HG03280 (cell line): ENCODE measurements around the gene CMTR1.
"Not testable (repeated sequence)": the region's sequence is repeated elsewhere in the genome, so short reads cannot be mapped to it uniquely, and the experiment has no call there.

Experiments used
- ATAC-seq: cut with Tn5 transposase; IDR thresholded peaks from one replicate; pipeline ENCODE4 v1.9.1; 2021; ENCODE audit warnings: mild to moderate bottlenecking, moderate library complexity; ENCODE audit not compliant: unreplicated experiment

The CMTR1 gene

DNA sequence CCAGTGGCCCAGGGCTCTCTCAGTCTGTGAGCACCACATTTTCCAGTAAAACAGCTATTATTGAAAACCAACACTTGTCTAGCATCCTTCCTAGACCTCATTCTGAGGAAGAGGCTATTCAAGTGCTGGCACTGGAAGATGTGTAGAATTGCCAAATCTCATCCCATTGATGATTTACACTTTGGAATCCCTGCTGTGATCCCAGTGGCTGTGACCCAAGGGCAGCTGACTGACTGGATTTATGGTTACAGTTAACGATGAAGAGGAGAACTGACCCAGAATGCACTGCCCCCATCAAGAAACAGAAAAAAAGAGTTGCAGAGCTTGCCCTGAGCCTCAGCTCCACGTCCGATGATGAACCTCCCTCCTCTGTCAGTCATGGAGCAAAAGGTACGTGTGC is 2.4 kb downstream of the CMTR1 start:
- no peak for ATAC-seq

DNA sequence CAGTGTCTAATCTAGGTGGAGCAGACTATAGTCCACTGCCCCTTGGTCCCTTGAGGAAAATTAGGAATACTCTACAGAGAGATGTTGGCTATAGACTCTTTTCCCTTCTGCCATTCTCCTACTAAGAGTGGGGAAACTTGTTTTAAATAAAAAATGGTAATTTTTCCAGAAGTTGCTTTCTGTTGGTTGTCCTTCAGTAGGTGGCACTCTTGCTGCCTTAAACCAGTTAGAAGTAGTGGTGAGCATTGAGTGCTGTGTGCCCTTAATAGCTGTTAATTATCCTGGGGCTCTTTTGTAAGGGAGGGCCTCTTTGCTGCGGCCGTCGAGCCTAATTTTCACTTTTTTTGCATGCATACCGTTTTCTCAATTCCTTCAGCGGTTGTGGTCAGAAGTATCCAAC is 2.8 kb downstream of the CMTR1 start:
- no peak for ATAC-seq

GRCh38 chr6:37438930-37439329 is 5.9 kb downstream of the CMTR1 start:
- no peak for ATAC-seq

GRCh38 chr6:37441651-37442050 is 8.6 kb downstream of the CMTR1 start:
- ATAC-seq: no peak

DNA sequence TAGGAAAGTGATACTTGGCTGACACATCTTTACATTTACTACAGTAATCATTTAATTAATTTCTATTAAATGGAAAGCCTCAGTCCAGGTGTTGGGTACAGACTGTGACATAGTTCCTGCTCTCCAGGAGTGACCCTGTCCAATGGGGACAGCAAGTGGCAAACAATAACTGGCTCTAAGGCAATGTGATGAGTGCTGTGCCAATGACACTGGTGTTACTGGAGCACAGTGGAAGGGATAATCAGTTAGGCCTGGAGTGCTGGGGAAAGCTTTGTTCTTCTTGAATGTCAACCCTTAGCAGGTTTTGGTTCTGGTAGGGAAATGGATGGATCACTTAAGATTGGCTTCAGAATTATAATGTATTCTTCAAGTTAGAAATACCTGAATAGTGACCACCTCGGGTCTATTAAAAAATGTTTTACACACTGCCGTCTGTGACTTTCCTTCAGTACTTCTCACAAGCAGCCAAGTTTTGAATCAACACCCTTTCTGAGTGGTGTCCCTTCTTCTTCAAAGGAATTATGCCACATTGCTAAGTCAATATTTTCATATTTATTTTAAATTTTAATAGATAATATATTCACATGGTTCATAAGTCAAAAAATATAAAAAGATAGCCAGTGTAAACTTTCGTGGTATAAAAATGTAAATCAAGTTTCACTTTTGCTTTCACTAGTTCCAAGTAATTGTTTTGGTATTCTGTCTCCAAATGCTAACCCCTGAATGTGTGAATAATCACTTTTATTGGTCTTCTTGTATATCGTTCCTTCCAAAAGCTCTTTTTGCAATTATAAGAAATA is 9.6 kb downstream of the CMTR1 start:
- ATAC-seq: no peak

DNA sequence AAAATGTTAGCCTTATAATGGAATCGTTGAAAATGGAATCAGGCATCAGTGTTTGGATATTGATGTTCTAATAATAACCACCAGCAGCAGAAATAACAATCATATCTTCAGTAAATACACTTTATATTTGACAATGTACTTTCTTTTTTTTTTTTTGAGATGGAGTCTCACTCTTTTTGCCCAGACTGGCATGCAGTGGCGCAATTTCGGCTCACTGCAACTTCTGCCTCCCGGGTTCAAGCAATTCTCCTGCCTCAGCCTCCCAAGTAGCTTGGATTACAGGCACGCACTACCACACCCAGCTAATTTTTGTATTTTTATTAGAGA is 10.2 kb downstream of the CMTR1 start:
- not testable (repeated sequence) for ATAC-seq

GRCh38 chr6:37449984-37450383 is 17.0 kb downstream of the CMTR1 start:
- no peak for ATAC-seq

- ATAC-seq: no peak
Measured at GRCh38 chr6:37451441-37452193, 18.6 kb downstream of the CMTR1 start.

- no peak for ATAC-seq
Measured at GRCh38 chr6:37452522-37452921, 19.5 kb downstream of the CMTR1 start.

DNA sequence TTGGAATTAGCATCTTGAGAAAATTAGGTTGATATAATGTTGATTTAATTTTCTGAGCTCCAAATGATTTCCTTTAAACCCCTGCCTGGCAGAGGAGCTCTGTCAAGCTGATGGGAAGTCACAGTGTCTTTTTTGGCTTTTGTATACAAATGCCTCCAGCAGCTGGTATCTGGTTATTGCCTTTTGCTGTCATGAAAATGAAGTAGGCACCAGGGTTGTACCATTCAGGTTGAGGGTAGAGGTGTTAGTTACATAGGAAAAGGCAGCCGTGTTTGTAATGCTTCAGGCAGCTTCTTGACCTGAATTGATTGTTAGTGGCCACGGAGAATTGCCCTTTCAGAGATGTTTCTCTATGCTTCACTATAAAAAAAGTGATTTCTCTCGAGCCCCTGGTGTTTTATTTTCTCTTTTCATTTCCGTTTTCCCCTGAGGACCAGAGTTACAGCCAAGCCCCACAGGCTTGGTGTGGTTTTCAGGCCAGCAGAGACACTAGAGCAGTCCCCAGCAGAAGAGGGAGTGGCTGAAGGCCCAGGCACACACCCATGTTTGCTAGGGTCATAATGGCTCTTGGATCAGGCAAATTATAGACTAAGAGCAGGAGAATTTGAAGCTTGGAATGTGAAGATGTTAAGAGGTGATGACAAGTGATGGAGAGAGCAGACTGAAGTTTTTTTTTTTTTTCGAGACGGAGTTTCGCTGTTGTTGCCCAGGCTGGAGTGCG is 21.6 kb downstream of the CMTR1 start:
- ATAC-seq: no peak

GRCh38 chr6:37456126-37456525 is 23.1 kb downstream of the CMTR1 start:
- no peak for ATAC-seq

DNA sequence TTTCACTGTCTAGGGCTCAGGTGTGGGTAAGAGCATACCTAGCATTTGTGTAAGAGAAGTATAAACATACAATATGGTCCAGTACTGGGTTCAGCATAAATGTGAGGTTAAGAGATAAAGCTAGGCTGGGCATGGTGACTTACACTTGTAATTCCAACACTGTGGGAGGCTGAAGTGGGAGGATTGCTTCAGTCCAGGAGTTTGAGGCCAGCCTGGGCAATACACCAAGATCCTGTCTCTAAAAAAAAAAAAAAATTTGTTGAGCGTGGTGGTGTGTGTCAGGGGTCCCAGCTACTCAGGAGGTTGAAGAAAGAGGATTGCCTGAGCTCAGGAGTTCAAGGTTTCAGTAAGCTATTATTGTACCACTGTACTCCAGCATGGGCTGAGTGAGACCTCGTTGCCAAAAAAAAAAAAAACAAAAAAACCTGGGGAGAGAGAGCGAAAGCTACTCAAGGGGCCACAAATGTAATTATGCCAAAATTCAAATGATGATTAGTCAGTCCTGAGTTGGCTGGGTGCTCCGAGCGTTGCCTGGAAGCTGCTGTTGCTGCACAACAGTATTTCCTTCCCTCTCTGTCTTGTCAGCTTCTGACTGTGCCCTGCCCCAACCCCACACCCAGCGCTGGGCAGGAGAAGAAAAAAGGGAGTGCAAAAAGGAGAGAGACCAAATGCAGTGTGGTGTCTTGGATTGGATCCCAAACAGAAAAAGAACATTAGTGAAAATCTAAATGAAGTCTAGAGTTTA is 24.0 kb downstream of the CMTR1 start:
- ATAC-seq: no peak

- no peak for ATAC-seq
Measured at GRCh38 chr6:37459981-37460800, 27.2 kb downstream of the CMTR1 start.

DNA sequence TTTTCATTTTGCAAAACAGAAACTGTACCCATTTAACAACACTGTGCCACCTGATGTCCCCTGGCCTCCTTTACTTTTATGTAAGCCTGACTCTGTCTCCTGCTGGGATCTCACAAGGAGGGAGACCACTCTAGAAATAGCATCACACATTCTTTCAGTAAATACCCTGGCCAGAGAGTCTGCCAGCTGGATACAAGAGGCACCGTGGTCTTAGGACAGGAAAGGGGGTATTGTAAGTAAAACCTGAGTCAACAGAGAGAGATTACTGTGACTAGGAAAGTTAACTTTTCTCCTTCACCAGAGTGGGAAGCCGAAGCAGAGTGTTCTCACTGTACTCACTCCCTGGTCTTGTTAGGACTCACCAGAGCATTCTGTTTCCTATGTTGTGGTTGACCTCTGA is 27.8 kb downstream of the CMTR1 start:
- ATAC-seq: no peak

DNA sequence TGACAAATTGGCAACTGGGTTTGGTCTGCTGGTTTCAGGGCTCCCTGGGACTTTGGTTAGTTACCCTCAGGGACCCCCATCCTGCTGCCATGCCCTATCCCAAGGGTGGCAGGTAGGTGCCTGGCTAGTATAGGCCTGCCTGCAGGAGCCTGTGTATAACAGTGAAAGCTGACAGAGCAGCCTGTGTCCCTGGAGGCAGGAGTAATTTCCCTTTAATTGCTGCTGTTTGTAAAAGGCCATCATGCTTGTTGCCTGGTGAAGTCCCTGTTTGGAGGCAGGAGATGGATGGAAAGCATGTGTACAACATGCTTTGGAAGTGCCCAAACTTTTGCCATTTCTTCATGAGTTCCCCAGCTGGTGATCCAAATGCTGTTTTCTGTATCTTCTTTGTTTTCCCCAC is 30.1 kb downstream of the CMTR1 start:
- no peak for ATAC-seq

DNA sequence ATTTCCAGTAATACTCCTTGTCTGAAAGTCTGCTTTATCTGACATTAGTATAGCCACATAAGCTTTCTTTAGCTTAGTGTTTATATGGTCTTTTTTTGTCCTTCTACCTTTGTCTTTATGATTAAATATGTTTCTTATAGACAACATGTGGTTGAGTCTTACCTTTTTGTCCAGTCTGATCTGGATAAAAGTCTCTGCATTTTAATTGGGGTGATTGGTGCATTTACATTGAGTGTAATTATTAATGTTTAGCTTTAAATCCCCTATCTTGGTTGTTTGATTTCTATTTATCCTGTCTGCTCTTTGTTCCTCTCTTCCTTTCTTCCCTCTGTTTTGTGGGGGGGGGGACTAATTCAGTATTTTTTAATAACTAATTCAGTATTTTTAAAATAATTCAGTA is 34.7 kb downstream of the CMTR1 start:
- ATAC-seq: no peak

DNA sequence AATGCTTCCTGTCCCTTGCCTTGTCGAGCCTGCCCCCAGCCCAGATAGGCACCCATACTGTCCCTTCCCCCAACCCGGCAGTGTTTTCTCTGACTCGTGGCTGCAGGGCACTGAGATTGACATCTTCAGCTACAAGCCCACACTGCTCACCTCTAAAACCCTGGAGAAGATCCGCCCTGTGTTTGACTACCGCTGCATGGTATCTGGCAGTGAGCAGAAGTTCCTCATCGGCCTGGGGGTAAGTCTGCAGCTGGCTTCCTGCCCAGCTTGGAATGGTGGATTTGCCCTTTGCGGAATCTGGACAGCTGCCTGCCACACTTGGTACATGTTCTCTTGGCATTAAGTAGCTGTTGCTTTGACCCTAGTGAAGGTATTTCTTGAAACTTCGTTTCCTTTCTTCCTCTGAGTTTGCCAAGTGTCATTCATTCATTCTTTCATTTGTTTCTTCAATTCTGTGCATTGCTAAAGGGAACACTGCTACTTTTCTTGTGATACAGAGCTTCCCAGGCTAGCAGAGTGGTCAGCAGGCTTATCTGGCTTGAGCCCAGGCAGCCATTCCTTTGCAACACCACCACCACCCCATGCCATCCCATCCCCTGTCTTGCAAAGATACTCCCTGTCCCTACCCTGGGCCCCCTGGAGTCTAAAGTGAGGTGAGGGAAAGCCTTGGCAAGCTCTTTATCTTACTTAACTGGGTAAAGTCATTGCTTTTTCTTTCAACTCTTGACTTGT is 40.5 kb downstream of the CMTR1 start:
- ATAC-seq: no peak

DNA sequence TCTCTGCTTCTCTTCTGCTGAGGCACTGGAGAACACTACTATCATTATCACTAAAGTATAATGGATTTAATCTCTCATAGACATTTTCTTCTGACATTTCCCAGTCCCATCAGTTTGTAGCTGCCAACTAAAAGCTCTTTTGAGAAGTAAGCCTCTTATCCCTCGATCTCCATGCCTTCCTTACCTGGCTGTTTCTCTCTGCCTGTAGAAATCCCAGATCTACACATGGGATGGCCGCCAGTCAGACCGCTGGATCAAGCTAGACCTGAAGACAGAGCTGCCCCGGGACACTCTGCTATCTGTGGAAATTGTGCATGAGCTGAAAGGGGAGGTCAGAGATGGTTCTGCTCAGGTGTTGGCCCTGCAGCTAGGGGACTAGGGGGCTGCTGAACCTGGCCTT is 41.3 kb downstream of the CMTR1 start:
- no peak for ATAC-seq

GRCh38 chr6:37477191-37477590 is 44.2 kb downstream of the CMTR1 start:
- ATAC-seq: no peak
